Measurements from ENCODE around the gene SPPL2C. TPM values are rescaled to one million over a fixed set of nuclear protein-coding genes. Genes with fewer than 3 reads are reported as not detected.

Gene SPPL2C
- total RNA-seq, 1 experiment from 2014 or later: not detected

DNA sequence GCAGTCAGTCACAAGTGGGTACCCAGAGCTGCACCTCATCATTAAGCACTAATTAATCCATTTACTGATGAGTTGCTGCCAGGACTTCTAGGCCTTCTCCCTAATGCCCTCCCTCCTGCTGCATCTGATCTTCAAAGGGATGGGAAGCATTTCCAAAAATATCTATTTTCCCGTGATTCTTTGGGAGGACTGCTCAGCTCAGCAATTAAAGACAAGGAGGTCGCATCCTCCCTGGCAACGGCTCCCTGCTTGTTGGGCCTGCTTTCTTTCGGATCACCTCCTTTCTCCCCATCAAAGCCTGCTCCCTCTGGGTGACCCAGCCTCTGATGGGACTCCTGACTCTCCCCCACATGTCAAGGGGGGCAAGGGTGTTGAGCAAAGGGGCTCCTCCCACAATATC, 26.0 kb upstream of the SPPL2C start:
- H2AFZ ChIP-seq (ENCODE audit: low read length): no peak overlapping the region
- H3T11ph ChIP-seq (ENCODE audit: low read length): no peak overlapping the region
- H3K4ac ChIP-seq (ENCODE audit: low read depth, low read length): no peak overlapping the region
- no peak overlapping the region for H3K9ac ChIP-seq (ENCODE audit: extremely low read depth, insufficient read length, low read length)
- DNase-seq: no peak
- H3K4me1 Mint-ChIP-seq: peaks cover 0 to 7% of the 10 kb centered on the region in 2 experiments; a peak in 1 of 4 replicates
- no peaks in the 10 kb centered on the region for H3K27me3 ChIP-seq (ENCODE audit: insufficient read depth, low read length)
- TF ChIP-seq, protein P1, sequence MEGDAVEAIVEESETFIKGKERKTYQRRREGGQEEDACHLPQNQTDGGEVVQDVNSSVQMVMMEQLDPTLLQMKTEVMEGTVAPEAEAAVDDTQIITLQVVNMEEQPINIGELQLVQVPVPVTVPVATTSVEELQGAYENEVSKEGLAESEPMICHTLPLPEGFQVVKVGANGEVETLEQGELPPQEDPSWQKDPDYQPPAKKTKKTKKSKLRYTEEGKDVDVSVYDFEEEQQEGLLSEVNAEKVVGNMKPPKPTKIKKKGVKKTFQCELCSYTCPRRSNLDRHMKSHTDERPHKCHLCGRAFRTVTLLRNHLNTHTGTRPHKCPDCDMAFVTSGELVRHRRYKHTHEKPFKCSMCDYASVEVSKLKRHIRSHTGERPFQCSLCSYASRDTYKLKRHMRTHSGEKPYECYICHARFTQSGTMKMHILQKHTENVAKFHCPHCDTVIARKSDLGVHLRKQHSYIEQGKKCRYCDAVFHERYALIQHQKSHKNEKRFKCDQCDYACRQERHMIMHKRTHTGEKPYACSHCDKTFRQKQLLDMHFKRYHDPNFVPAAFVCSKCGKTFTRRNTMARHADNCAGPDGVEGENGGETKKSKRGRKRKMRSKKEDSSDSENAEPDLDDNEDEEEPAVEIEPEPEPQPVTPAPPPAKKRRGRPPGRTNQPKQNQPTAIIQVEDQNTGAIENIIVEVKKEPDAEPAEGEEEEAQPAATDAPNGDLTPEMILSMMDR (conservative IDR thresholded peaks at IDR 0.05): no peak
- H3K4me1 ChIP-seq (ENCODE audit: insufficient read depth, low read length): no peaks in the 10 kb centered on the region
- H3K14ac ChIP-seq (ENCODE audit: insufficient read depth, low read length): no peak overlapping the region; the same call in 1 of the 2 replicates
- no CpG with 5 or more reads among the region's 4 CpGs for WGBS (ENCODE audit: extremely low coverage, insufficient read length, low lambda C conversion rate)
- H3K18ac ChIP-seq (ENCODE audit: insufficient read length, low read depth, low read length): no peak overlapping the region
- no peak overlapping the region for H3K4me2 ChIP-seq (ENCODE audit: insufficient read depth, insufficient read length, low read length)
- no peak overlapping the region for H2BK120ac ChIP-seq (ENCODE audit: low read depth, low read length, poor library complexity, severe bottlenecking)
- no peak overlapping the region for H3K23ac ChIP-seq (ENCODE audit: insufficient read length, low read depth, low read length)
- no peaks in the 10 kb centered on the region for H4K20me1 ChIP-seq (ENCODE audit: control insufficient read depth, insufficient read depth, insufficient read length)
- no peaks in the 10 kb centered on the region; a peak in 1 of 7 replicates for H3K36me3 Mint-ChIP-seq (ENCODE audit: insufficient read depth in 1 of 3, low read depth in 3 of 3)
- H3K79me1 ChIP-seq (ENCODE audit: insufficient read depth, low read depth, low read length, poor library complexity, severe bottlenecking): no peaks in the 10 kb centered on the region
- H2BK20ac ChIP-seq (ENCODE audit: low read depth, low read length, poor library complexity, severe bottlenecking): no peak overlapping the region
- H3K4me3 Mint-ChIP-seq: no peak overlapping the region
- no peaks in the 10 kb centered on the region for H3K9me3 ChIP-seq (ENCODE audit: control insufficient read depth, low read depth, low read length)
- H3K23me2 ChIP-seq (ENCODE audit: insufficient read length, low read depth, low read length, poor library complexity, severe bottlenecking): no peaks in the 10 kb centered on the region
- H3K79me2 ChIP-seq (ENCODE audit: insufficient read depth, low read length): no peaks in the 10 kb centered on the region
- peaks cover 16% of the 10 kb centered on the region for H3K27me3 Mint-ChIP-seq (ENCODE audit: low read depth)
- no peak overlapping the region for H2BK15ac ChIP-seq (ENCODE audit: low read depth, low read length)
- H3K27ac ChIP-seq (ENCODE audit: insufficient read length, low read depth, low read length): no peak overlapping the region
- H2AK5ac ChIP-seq (ENCODE audit: insufficient read length, low read length): no peak overlapping the region
- H4K8ac ChIP-seq (replicated peaks; ENCODE audit: insufficient read length, low read depth, low read length): no peak overlapping the region
- H4K5ac ChIP-seq (ENCODE audit: insufficient read length, low read depth, low read length): no peak overlapping the region
- H3K9me3 Mint-ChIP-seq: no peaks in the 10 kb centered on the region
- no peak overlapping the region for H3K56ac ChIP-seq (ENCODE audit: insufficient read length, low read depth, low read length)
- no peak overlapping the region for H3K27ac Mint-ChIP-seq
- no peak overlapping the region for H2BK12ac ChIP-seq (ENCODE audit: insufficient read length, low read depth, low read length)
- no peak overlapping the region for H4K91ac ChIP-seq (ENCODE audit: insufficient read length, low read depth, low read length)
- H2BK5ac ChIP-seq (ENCODE audit: insufficient read length, low read length): no peak overlapping the region
